ENCODE data around the gene SATB1.

SATB1 gene

DNA sequence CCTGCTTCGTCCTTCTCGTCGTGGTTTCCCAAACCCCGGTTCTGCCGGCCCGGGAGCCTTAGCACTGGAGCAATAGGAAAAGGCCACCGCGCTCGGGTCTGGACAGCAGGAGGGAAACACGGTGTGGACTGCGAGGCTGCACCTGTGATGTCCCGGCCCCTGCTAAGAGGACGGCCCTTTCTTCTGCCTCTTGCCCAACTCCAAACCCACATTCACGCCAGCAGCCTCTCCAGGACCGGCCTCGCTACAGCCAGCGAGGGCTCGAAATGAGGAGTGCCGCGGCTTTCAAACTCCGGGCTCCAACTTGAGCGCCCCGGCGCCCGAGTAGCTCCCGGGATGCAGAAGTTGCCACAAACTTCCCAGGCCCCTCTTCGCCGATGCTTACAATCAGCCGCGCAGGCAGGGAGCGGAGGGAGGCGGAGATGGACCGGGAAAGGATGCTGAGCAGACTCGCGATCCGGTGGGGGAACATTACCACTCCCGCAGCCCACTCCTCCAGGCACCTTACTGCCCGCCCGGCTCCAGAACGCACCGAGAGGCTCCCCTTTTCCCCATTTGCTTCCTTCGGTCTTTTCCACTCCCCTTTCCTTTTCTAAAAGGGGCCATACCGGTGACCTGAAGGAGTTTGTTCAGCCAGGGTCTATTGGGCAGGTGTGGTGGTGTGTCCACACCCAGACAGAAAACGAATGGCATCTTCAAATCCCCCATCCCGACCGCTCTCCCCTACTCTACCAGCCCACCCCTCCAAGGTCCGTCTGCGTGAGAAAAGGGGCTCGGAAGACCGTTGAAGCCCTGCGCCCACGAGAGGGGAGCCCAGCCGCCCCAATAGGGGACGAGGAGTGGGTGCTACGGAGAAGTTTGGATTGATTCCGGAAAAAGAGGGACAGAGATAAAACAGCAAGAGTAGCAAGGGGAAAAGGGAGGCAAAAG is 18.8 kb upstream of the SATB1 start (continued):
- TF ChIP-seq, protein P1, sequence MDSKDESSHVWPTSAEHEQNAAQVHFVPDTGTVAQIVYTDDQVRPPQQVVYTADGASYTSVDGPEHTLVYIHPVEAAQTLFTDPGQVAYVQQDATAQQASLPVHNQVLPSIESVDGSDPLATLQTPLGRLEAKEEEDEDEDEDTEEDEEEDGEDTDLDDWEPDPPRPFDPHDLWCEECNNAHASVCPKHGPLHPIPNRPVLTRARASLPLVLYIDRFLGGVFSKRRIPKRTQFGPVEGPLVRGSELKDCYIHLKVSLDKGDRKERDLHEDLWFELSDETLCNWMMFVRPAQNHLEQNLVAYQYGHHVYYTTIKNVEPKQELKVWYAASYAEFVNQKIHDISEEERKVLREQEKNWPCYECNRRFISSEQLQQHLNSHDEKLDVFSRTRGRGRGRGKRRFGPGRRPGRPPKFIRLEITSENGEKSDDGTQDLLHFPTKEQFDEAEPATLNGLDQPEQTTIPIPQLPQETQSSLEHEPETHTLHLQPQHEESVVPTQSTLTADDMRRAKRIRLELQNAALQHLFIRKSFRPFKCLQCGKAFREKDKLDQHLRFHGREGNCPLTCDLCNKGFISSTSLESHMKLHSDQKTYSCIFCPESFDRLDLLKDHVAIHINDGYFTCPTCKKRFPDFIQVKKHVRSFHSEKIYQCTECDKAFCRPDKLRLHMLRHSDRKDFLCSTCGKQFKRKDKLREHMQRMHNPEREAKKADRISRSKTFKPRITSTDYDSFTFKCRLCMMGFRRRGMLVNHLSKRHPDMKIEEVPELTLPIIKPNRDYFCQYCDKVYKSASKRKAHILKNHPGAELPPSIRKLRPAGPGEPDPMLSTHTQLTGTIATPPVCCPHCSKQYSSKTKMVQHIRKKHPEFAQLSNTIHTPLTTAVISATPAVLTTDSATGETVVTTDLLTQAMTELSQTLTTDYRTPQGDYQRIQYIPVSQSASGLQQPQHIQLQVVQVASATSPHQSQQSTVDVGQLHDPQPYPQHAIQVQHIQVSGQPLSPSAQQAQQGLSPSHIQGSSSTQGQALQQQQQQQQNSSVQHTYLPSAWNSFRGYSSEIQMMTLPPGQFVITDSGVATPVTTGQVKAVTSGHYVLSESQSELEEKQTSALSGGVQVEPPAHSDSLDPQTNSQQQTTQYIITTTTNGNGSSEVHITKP (tag by site-specific recombination; IDR thresholded peaks at IDR 0.05) = peak; percentile 50; the same call in 1 of the 2 replicates
- TF ChIP-seq ZIC2 (tag by site-specific recombination; IDR thresholded peaks at IDR 0.05) (0 out of 2 replicates have a peak, but pooled peaks have one; percentile 19), ZBTB8A (tag by site-specific recombination; IDR thresholded peaks at IDR 0.05) (peak; percentile 94), ZBTB17 (tag by site-specific recombination; IDR thresholded peaks at IDR 0.05) (peak; percentile 29; the same call in 1 of the 2 replicates), SP2 (tag by site-specific recombination; IDR thresholded peaks at IDR 0.05) (peak; percentile 55), ZXDB (tag by site-specific recombination; IDR thresholded peaks at IDR 0.05) (peak; percentile 87), SCRT2 (tag by site-specific recombination; IDR thresholded peaks at IDR 0.05) (peak; percentile 66), GLIS2 (tag by site-specific recombination; IDR thresholded peaks at IDR 0.05) (no peak; the same call in 1 of the 2 replicates), ZBTB20 (tag by site-specific recombination; IDR thresholded peaks at IDR 0.05) (peak; percentile 93), ZNF335 (tag by site-specific recombination; conservative IDR thresholded peaks at IDR 0.05) (peak; percentile 89), ZNF2 (tag by site-specific recombination; IDR thresholded peaks at IDR 0.05) (0 out of 2 replicates have a peak, but pooled peaks have one; percentile 46), ZNF202 (tag by site-specific recombination; IDR thresholded peaks at IDR 0.05; ENCODE audit: borderline replicate concordance) (no peak), ZNF341 (tag by site-specific recombination; IDR thresholded peaks at IDR 0.05; ENCODE audit: low read depth) (peak; percentile 87)
- TF ChIP-seq, protein P2, sequence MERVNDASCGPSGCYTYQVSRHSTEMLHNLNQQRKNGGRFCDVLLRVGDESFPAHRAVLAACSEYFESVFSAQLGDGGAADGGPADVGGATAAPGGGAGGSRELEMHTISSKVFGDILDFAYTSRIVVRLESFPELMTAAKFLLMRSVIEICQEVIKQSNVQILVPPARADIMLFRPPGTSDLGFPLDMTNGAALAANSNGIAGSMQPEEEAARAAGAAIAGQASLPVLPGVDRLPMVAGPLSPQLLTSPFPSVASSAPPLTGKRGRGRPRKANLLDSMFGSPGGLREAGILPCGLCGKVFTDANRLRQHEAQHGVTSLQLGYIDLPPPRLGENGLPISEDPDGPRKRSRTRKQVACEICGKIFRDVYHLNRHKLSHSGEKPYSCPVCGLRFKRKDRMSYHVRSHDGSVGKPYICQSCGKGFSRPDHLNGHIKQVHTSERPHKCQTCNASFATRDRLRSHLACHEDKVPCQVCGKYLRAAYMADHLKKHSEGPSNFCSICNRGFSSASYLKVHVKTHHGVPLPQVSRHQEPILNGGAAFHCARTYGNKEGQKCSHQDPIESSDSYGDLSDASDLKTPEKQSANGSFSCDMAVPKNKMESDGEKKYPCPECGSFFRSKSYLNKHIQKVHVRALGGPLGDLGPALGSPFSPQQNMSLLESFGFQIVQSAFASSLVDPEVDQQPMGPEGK (tag by site-specific recombination; IDR thresholded peaks at IDR 0.05) = 0 out of 2 replicates have a peak, but pooled peaks have one; percentile 25
- TF ChIP-seq, protein P3, sequence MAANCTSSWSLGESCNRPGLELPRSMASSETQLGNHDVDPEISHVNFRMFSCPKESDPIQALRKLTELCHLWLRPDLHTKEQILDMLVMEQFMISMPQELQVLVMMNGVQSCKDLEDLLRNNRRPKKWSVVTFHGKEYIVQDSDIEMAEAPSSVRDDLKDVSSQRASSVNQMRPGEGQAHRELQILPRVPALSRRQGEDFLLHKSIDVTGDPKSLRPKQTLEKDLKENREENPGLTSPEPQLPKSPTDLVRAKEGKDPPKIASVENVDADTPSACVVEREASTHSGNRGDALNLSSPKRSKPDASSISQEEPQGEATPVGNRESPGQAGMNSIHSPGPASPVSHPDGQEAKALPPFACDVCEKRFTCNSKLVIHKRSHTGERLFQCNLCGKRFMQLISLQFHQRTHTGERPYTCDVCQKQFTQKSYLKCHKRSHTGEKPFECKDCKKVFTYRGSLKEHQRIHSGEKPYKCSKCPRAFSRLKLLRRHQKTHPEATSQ (tag by site-specific recombination; IDR thresholded peaks at IDR 0.05) = 0 out of 2 replicates have a peak, but pooled peaks have one; percentile 67

DNA sequence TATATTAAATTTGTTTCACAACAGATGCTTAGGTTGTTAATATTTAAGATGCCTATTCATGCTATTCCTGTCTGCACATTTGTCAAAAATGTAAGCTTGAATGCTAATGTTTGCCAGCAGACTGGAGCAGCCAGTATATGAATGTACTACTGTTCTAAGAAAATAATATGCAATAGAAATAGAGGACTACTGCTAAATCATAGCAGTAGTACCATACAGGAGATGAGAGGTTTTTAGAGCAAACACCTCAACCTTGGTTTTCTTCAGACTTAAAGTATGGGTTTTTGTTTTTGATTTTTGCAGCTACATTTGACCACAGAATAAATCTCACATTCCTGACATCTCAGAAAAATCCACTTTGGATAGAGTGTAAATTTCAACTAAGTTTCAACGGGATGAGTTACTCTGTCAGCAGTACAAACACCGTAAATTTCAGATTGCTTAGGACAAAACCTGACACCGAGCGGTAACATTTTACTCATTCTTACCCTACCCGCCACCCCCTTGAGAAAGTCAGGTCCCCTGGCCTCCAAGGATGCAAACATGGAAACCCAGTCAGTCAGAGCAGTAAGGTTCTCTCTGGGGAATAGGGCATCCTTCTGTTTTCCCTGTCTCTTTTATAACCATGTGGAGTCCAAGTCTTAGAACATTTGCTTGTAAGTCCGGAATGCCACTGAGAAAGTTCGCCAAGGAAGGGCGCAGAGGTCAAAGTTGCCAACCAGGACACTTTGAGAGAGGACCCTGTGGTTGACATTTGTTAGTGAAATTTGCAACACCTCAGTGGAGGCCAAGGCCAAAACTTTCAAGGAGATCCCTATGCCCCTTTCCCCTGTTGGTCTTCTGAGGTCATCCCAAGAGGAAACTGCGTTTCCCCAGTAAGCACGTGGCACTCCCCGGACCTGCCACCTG is 17.9 kb upstream of the SATB1 start:
- POLR2A ChIA-PET = no interaction called here
- TF ChIP-seq, protein P4, sequence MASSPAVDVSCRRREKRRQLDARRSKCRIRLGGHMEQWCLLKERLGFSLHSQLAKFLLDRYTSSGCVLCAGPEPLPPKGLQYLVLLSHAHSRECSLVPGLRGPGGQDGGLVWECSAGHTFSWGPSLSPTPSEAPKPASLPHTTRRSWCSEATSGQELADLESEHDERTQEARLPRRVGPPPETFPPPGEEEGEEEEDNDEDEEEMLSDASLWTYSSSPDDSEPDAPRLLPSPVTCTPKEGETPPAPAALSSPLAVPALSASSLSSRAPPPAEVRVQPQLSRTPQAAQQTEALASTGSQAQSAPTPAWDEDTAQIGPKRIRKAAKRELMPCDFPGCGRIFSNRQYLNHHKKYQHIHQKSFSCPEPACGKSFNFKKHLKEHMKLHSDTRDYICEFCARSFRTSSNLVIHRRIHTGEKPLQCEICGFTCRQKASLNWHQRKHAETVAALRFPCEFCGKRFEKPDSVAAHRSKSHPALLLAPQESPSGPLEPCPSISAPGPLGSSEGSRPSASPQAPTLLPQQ (tag by site-specific recombination; IDR thresholded peaks at IDR 0.05) = 0 out of 2 replicates have a peak, but pooled peaks have one; percentile 9
- TF ChIP-seq, protein P5, sequence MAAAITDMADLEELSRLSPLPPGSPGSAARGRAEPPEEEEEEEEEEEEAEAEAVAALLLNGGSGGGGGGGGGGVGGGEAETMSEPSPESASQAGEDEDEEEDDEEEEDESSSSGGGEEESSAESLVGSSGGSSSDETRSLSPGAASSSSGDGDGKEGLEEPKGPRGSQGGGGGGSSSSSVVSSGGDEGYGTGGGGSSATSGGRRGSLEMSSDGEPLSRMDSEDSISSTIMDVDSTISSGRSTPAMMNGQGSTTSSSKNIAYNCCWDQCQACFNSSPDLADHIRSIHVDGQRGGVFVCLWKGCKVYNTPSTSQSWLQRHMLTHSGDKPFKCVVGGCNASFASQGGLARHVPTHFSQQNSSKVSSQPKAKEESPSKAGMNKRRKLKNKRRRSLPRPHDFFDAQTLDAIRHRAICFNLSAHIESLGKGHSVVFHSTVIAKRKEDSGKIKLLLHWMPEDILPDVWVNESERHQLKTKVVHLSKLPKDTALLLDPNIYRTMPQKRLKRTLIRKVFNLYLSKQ (tag by site-specific recombination; IDR thresholded peaks at IDR 0.05; ENCODE audit: borderline replicate concordance) = no peak
- TF ChIP-seq, protein P6, sequence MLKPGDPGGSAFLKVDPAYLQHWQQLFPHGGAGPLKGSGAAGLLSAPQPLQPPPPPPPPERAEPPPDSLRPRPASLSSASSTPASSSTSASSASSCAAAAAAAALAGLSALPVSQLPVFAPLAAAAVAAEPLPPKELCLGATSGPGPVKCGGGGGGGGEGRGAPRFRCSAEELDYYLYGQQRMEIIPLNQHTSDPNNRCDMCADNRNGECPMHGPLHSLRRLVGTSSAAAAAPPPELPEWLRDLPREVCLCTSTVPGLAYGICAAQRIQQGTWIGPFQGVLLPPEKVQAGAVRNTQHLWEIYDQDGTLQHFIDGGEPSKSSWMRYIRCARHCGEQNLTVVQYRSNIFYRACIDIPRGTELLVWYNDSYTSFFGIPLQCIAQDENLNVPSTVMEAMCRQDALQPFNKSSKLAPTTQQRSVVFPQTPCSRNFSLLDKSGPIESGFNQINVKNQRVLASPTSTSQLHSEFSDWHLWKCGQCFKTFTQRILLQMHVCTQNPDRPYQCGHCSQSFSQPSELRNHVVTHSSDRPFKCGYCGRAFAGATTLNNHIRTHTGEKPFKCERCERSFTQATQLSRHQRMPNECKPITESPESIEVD (tag by site-specific recombination; IDR thresholded peaks at IDR 0.05) = peak; percentile 80
- TF ChIP-seq, protein P7, sequence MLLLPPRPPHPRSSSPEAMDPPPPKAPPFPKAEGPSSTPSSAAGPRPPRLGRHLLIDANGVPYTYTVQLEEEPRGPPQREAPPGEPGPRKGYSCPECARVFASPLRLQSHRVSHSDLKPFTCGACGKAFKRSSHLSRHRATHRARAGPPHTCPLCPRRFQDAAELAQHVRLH (tag by site-specific recombination; IDR thresholded peaks at IDR 0.05) = 0 out of 2 replicates have a peak, but pooled peaks have one; percentile 10
- no peak for TF ChIP-seq SP3 (tag by site-specific recombination; IDR thresholded peaks at IDR 0.05)

More for the DNA sequence above, 17.9 kb upstream of the SATB1 start:
- no peaks in the 10 kb centered on the region for H3K36me3 ChIP-seq (ENCODE audit: control insufficient read depth in 2 of 2, insufficient read depth in 1 of 2, low read length in 2 of 2)
- CTCF ChIA-PET = interaction anchor here (0.7 kb wide), 1 partner anchor 16 kb away, joined by 3 read pairs; no protein-coding TSS in a partner anchor
- H3K4me1 ChIP-seq (ENCODE audit: control insufficient read depth, insufficient read depth, low read length) = peaks cover 21% of the 10 kb centered on the region
- H3K9me3 ChIP-seq (ENCODE audit: control insufficient read depth, insufficient read depth, low read depth, low read length) = no peaks in the 10 kb centered on the region
- H3K4me3 ChIP-seq (ENCODE audit: low read depth, low read length) = peak overlapping the region; percentile 74
- peak overlapping the region; percentile 92; the same call in 1 of the 2 replicates for H3K27ac ChIP-seq (ENCODE audit: extremely low read depth, low read depth, low read length)
